GM21825 (cell line): ENCODE measurements around the gene HIGD1A.

Source experiments
- ATAC-seq: cut with Tn5 transposase; IDR thresholded peaks from one replicate; pipeline ENCODE4 v1.9.1; 2021; ENCODE audit warnings: mild to moderate bottlenecking, moderate library complexity; ENCODE audit not compliant: unreplicated experiment

HIGD1A gene

DNA sequence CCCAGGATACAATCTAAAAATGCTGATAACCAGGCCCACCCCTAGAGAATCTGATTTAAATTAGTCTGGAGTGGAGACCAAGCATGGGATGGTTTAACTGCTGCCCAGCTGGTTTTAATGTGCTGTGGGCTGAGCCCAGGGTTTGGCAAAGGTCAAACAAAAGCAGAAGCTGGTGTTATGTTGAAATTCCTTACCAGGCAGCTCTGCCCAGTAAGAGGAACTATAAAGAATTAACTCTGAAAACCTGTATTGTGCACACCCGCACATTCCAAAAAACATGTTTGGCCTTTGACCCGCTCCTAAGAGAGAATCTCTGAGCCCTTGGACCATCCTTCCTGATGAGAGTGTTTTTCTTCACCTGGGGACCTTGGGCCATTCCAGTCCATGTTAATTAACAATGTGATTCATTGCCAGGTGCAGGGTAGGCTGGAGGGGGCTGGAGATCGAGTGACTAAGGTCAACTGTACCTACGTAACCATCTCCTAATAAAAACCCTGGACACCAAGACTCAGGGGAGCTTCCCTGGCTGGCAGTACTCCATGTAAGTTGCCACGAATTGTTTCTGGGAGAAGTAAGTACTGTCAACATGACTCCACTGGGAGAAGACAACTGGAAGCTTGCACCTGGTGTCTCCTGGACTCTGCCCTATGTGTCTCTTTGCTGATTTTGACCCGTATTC, 42.1 kb downstream of the HIGD1A start:
- no peak for ATAC-seq

DNA sequence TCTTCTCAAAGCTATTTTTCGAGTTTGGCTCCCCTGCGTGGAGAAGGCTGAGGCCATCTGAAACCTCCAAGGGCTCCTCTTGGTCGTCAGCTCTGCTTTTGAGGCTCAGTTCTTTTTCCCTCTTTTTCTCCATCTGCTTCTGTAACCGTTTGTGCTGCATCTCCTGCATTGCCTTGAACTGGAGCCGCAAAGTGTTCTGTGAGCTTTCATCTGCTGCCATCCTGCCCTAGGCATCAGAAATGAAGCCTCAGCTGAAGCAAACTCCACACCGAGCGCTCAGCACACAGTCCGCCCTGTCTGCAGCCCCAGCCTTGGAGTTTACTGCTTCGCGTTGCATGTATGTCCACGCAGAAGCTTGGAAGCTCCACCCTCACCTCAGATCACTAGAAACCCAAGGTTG, 46.2 kb downstream of the HIGD1A start:
- no peak for ATAC-seq

DNA sequence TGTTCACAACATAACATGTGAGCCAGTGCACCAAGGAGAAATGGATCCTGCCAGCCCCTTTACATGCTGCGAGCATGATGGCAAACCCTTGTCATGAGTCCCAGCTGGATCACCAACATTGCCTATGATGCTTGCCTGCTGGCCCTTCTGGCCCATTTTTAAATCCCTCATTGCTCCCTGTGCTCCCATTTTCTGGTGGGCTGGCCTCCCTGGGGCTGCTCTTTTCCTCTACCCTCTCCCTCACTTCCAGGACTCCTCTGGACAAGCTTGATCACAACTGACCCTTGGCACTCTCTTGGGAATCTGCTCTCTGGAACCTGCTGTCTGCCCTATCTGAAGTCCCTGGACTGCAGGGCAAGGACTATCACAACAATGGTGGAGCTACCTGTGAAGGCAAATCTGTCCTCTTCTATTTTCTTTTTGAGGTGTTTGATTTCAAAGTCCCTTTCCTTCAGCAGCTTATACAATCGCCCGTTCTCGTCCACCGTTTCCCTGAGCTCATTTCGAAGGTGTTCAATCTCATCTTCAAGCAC, 47.5 kb downstream of the HIGD1A start:
- no peak for ATAC-seq

DNA sequence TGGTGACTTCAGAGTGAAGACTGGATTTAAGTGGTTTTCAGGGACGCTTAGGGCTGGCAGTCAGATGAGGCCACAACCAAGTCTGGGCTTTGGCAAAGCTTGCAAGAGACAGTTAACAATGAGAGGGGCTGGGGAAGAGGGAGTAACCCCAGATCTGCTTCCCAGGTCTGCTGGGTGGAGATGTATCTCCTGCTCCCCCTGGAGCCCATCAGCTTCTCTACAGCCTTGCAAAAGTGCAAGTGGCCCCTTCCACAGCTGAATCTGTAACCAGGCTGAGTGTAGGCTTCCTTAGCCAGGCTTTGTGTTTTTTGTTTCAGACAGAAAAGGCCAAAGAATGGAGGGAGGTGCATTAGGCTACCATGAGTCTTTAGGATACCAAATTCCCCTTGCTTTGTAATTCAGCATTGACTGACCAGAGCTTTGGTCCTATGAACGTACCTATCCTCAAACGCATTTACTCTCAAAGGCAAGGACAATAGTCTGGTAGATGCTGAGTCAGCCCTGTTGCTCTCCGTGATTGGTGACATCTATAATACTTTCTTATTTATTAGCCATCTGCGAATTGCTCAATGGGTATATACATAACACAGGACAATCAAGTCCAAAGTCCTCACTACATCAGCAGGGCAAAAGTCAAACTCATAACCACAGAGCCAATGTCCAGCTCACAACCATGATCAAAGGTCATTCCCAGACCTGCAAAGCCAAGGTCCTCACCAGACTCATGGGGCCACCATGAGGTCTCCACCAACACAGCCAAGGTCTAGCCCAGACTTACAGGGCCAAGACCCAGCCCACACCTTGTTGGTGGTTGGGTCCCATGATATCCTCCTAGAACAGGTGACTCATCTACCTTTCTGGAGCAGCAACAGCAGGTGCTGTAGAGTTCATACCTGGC, 48.4 kb downstream of the HIGD1A start:
- ATAC-seq: no peak

DNA sequence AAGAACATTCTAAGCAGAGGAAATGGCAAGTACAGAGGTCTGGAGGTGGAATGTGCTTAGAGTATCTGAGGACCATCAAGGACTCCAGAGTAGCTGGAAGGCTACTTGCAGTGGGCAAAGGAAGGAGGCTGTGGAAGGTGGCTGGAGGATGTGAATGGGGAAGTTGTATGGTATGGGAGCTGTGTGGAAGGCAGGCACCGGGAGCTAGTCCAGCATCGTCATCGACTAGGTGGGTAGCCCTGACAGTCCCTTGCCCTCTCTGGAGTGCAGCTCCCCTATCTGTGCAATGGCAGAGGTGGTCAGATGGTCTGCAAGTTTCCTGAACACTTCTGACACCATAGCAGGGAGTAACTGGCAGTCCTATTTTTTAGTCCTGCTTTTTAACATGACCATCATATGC, 50.5 kb downstream of the HIGD1A start:
- ATAC-seq: no peak

DNA sequence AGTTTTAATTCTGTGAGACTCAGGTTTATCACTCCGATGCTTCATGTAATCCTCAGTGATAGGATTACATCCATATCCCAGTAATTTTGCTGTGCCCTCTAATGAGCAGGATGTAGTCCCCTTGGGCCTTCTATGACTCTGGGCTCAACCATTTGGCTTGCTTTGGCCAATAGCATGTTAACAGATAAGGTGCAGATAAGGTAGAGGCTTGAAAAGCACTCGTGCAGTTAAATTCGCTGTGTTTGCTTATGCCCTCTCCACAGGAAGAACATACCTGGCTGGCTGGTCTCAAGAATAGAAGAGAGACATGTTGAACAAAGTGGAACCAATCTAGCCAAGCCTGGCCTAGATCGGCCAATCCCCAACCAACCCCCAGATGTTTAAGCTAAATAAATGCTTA, 51.3 kb downstream of the HIGD1A start:
- no peak for ATAC-seq

DNA sequence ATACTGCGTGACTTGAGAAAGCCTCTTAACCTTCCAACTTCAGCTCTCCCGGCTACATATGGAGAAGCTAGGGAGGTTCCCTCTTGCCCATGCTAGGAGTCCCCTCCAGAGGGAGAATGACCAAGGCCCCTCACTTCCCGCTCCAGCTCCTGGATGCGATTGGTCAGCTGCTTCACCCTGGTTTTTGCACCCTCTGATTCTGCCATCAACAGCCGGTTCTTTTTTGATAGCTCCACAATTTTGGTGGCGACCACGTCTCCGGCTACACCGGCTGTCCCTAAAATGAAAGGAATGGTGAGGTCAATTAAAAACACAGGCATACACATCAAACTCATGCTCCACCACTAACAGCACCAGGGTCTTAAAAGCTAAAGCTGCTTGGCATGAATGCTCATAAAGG, 51.8 kb downstream of the HIGD1A start:
- no peak for ATAC-seq

DNA sequence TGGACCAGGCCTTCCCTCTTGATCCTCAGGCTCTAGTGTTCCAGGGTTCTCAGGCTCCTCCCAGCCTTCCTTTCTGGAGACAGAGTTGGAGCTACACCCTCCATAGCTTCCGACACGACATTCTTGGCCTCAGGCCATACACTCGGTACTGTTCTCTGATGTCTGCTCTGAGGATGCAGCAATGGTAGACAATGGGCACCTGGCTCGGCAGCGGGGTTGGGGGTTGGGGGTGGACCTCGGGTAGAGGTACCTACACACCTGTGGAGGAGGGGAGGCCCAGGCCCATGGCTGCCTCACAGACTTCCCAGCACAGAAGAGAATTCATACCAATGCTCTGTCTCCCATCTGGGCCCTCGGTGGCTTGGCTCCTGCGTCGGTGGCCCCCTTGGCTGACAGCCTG, 52.7 kb downstream of the HIGD1A start:
- ATAC-seq: no peak

DNA sequence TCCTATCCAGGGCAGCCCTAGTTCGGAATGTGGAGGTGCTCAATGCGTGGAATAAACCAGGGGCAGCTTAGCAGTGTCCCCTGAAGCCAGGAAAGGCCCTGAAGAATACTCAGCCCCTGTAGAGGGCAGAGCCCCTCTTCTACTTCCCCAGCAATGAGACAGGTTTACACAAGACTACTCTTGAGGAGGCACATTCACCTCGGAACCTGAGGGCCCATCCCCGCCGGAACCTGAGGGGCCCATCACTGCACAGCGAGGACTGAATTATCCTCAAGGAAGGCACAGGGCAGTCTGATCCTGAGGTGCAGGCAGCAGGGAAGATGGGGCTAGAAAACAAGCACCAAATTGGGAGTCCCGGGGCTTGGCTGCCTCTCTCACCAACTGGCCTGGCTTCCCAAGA, 53.5 kb downstream of the HIGD1A start:
- ATAC-seq: no peak

DNA sequence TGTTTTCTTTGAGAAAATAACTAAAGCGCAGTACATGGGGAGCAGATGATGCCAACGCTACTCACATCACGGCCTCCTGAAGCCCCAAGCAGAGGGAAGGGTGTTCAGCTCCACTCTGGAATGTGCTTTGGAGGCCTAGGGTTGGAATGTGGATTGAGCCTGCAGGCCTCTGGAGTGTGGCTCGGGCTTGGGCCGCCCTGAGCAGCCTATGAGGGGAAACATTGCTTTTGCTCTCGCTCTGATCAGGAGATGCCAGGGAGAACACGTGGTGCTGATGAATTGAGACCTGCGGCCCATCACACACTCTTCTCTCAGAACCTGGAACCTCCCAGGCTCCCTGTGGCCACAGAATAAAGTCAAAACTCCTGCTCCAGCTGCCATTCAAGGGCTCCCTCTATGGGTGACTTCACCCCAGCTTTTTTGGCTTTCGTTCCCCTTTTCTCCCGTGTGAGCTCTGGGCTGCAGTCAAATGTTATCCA, 54.5 kb downstream of the HIGD1A start:
- no peak for ATAC-seq

DNA sequence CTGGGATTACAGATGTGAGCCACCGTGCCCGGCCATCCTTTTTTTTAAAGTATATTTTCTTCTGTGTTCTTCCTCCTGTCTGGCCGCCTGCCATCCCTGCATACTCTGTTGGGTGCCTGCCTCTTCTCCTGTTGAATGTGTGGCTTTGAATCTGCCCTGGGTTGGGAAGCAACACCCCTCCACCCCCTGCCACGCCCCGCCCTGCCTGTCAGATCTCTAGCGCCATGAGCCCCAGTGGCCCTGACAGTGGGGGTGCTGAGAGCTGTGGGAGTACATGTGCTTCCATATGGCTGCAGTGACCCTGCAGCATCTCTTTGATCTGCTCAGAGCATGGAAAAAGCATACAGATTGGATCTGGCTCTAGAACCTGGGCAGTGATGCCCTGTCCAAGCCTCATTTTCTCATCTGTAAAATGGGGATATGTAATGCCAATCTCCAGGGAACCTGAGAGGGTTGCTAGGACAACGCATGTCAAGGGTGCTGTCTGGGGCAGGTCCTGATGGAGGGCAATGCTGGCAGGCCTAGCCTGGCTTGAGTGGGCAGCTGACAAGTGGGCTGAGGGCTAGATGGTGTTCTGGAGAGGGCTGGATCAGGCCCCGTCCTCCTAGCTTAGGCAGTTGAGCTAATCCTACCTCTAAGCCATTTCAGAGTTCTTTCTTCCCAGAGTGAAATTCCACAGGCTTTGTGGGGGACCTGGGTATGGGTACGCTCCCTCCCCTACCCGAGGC, 55.1 kb downstream of the HIGD1A start:
- no peak for ATAC-seq

DNA sequence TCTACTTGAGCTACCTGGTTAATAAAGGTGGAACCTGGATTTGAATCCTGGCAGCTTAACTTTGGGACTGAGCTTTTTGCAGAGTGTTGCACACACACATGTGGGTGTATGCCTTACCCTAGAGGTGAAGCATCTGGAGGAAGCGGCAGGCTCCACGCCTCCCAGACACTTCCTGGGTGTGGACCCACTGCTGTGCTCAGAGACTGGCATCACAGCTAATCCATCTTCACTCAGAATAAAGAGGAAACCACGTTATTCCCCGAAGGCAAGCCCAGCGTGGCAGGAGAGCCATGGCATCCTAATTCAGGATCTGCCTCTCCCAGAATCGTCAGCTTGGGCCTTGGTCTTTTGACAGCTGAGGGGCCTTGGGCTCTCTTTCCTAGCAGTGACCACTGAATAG, 56.7 kb downstream of the HIGD1A start:
- ATAC-seq: no peak

DNA sequence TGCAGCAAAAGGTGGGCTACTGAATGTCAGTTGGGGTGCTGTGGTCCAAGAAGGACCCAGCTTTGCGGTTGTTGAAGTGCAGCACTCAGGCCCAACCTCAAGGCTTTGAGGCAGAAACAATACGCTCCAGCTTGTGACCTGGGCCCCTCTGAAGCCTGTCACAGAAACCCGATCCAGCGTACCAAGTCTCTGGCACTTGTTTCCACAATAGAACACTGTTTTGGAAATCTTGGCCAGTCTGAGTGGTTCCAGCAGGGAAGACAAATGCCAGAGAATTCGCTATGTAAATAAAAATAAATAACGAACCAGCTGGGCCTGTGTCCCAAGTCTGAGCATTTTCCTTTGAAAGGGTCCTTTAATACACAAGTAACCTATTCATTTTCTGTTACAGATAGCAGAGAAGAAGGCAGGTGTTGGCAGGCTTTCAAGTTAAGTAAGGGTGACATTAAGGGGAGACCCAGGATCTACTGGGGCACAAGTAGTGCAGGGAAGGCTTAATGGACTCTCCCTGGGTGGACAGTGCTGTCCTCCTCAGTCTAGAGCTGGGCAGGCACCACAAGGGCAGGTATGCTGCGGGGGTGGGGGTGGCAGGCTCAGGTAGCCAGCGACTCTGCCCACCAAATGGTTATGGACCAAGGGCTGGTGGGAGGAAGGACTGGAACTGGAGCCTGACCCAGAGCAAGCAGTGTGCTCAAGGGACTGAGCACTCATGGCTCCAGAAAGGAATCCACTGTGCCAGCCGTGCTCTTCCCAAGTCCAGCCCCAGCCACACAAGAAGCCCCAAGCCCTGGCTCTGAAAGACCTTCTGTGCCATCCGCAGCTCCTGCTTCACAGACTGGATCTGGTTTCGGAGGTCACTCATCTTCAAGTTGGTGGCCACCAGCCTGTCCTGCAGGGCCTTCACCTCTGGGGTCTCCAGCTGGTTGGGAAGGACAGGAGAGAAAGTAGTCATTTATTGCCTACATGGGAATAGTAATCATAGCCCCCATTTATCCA, 57.5 kb downstream of the HIGD1A start:
- no peak for ATAC-seq

DNA sequence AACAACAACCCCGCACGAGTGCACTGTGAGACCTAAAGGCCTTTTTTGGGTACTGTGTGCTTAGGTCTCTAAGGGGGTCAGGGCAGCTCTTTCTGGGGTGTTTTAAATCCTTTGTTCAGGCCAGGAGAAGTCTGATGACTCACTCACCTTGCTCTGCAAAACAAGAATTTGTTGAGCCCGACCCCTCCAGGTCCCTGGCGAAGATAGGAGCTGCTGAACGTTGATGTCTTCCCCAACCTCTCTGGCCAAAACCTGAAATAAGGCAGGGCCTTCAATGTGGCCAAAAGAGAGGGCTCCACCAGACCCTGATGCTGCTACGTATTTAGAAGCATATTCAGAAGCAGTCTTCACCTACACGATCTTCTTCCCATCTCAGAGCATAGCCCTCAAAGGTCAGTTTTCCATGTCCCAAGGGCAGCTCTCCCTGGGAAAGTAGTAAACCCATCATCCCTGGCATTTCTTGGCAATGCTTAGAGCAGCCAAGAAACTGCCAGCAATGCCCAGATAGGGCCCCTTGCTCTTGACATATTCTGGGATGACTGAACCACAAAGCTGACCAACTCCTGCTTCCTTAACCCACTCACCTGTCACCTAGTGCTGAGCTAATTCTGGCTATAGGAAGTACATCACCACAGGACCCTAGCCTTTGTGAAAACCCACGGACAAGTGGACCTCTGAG, 58.4 kb downstream of the HIGD1A start:
- no peak for ATAC-seq

DNA sequence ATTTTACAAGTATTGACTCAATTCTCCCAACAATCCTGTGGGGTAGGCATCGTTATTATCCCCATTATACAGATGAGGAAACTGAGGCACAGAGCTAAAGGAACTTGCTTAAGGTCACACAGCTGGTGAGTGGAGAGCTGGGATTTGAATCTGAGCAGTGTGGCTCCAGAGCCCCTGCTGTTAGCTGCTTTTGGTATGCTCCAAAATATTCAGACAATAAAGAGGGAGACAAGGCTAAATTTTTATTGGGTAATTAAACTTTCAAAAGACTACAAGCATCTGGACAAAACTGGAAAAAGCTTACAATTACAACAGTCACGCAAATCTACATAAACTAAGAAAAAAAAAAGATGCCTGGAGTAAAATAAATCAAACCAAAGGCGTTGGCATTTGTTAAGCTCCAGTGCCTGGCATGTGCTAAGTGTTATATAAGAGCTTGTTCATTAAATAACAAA, 59.0 kb downstream of the HIGD1A start:
- ATAC-seq: no peak

DNA sequence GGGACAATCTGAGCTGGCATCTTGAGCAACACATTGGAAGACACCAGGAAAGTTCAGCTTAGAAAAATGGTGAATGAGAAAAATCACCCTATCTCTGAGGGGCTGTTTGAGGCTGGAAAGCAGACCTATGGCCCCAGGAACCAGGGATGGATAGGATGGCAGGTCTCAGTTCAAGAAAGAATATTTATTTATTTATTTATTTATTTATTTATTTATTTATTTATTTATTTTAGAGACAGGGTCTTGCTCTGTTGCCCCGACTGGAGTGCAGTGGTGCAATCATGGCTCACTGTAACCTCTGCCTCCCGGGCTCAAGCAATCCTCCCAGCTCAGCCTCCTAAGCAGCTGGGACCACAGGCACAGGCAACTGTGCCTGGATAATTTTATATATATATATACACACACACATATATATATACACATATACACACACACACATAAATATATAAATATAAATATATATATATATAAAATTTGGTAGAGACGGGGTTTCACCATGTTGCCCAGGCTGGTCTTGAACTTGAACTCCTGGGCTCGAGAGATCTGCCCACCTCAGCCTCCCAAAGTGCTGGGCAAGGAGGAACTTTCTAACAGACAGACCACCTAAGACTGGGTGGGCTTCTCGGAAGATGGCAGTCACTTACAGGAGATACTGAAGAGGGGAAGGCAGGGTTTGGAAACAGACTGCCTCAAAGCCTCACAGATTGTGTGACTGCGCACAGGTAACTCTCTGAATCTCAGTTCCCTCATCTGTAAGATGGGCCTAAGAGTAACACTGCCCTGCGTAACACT, 60.9 kb downstream of the HIGD1A start:
- ATAC-seq: no peak

DNA sequence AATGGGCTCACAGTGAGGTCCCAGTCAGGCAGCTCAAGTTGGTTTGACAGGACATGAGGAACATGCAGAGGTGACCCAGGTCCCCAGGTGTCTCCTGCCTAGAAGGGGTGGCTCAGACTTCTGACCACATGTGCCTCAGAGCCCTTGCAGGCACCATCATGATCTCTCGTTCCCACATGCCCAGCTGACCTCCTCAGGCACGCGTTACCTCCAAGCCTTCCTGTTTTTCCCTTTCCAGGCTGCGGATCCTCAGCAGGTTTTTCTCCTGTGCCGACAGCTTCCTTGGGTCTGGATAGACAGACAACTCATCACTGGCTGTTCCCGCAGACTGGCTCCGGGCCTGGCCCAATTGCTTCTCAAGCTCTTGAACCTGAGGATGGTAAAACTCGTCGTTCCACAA, 61.6 kb downstream of the HIGD1A start:
- no peak for ATAC-seq

DNA sequence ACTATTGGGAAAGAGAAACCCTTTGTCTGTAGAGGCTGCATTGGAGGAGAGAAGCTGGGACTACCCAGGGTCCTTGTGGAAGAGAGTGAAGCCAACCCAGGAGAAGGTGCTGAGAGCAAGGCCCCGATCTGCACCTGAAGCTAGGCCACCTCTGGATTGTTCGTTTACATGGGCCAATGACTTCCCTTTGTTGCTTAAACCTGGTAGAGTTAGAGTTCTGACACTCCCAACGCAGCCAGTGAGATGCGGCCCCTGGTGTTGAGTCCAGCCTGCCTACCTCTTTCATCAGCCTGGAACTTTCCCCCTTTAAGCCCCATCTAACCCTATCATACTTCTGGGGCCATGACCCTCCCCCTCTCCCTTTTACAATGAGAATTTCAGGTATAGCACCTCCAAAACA, 62.0 kb downstream of the HIGD1A start:
- ATAC-seq: no peak

DNA sequence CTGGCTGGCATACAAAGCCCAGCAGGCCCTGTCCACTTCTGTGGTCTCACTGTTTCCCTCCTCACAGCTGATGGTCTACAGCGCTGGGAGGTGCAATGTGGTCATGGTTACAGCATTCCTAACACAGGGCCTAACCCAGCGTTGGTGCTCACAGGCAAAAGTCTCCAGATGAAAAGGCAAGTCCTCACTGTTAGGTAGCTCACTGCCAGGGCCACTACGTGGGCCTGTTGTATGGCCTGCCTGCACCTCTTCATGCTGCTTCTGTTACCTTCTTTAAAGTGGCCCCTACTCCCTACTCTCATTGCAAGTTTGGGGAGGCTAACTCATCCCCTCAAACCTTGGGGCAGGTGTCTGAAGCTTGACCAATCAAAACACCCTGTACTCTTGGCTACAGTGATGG, 62.5 kb downstream of the HIGD1A start:
- no peak for ATAC-seq
